Spinal cord (tissue), 10 donors: ENCODE measurements around the gene CRAT. TPM values are rescaled to one million over a fixed set of nuclear protein-coding genes. Genes with fewer than 3 reads are reported as not detected.

Source experiments
- DNase-seq, 6 donors: peaks; one replicate each; pipeline versions ENCODE4 v3.0.0 to v3.0.0-alpha.2; 2013 to 2015; ENCODE audit warnings: low spot score in 6 of 6, low read depth in 4 of 6
- H3K27ac ChIP-seq: one replicate; pipeline ENCODE4 v1.5.1; 2013; ENCODE audit warnings: low read depth, low read length, control low read depth
- H3K27me3 ChIP-seq: one replicate; pipeline ENCODE4 v1.6.1; 2013; ENCODE audit warnings: low read length; ENCODE audit not compliant: control insufficient read depth, insufficient read depth
- H3K36me3 ChIP-seq: one replicate; pipeline ENCODE4 v1.6.1; 2013; ENCODE audit warnings: low read length; ENCODE audit not compliant: control insufficient read depth, insufficient read depth
- H3K4me1 ChIP-seq: one replicate; pipeline ENCODE4 v1.6.1; 2013; ENCODE audit warnings: low read length; ENCODE audit not compliant: control insufficient read depth, insufficient read depth
- H3K4me3 ChIP-seq: one replicate; pipeline ENCODE4 v1.5.1; 2013; ENCODE audit warnings: low read depth, low read length, control low read depth
- H3K9me3 ChIP-seq: one replicate; pipeline ENCODE4 v1.6.1; 2013; ENCODE audit warnings: low read length; ENCODE audit not compliant: control insufficient read depth, insufficient read depth
- WGBS: methylation state at CpG from one replicate; pipeline ENCODE4 v1.1.5; 2013; ENCODE audit warnings: missing lambda C conversion rate; ENCODE audit not compliant: insufficient coverage; 5-methylcytosine and 5-hydroxymethylcytosine counted together
- polyA plus RNA-seq, 2 donors: library from polyadenylated mRNA; unstranded; fragments of 120-200 nt; gene quantifications; one replicate each; pipeline ENCODE4 v1.2.1, GENCODE V29; 2013; ENCODE audit not compliant: insufficient read length in 2 of 2
- total RNA-seq, 2 donors: library from RNA; depleted of rRNA in 1 of 2; stranded (reverse); fragments of 120-200 nt in 1 of 2; fragments of >200 nt in 1 of 2; gene quantifications; one replicate each; pipeline versions ENCODE4 v1.2.3 to v1.2.4, GENCODE V29; 2013 to 2014
- donor health status: healthy.

CRAT gene
- total and polyA plus RNA-seq, 4 donors, result 27.1 to 68.7 (median 48.3) TPM

DNA sequence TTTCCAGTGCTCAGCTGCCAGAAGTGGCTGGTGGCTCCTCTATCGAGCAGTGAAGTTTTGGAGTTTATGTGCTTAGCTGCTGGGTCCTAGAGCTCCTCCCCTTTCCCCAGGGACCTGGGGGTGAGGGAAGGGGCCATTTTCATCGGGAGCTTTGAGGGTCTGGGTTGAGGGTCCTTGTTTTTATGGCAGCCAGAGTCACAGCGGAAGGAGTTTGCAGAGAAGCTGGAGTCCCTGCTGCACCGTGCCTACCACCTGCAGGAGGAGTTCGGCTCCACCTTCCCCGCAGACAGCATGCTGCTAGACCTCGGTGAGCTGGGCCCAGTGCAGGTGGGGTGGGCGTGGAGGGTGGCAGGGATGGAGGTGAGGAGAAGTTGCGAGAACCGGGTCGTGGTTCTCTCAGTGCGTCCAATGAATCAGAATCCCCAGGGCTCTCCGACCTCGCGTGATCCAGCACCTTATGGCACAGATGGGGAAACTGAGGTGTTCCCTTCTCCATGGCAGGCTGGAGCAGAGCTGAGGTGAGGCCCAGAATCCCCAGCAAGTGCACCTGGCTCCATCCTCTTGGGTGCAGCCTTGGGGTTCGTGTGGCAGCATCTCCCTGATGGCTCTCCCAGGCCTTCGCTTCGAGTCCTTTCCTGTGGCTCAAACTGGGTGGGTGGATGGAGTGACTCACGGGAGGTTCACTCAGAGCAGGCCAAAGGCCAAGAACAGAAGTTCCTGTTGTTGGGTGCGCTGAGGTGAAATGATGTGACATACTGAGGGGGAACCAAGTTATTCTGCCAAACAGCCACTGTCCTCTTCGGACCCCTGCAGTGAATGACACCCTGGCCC lies 51.4 kb downstream of the CRAT start:
- Histone ChIP-seq H3K36me3 (peaks cover 66% of the 10 kb centered on the region), H3K4me3 (no peak overlapping the region), H3K27me3 (no peaks in the 10 kb centered on the region), H3K4me1 (no peaks in the 10 kb centered on the region), H3K27ac (no peak overlapping the region), H3K9me3 (no peaks in the 10 kb centered on the region)
- WGBS, result 92% methylated on average over 19 of the region's 21 CpGs
- no peak for DNase-seq

DNA sequence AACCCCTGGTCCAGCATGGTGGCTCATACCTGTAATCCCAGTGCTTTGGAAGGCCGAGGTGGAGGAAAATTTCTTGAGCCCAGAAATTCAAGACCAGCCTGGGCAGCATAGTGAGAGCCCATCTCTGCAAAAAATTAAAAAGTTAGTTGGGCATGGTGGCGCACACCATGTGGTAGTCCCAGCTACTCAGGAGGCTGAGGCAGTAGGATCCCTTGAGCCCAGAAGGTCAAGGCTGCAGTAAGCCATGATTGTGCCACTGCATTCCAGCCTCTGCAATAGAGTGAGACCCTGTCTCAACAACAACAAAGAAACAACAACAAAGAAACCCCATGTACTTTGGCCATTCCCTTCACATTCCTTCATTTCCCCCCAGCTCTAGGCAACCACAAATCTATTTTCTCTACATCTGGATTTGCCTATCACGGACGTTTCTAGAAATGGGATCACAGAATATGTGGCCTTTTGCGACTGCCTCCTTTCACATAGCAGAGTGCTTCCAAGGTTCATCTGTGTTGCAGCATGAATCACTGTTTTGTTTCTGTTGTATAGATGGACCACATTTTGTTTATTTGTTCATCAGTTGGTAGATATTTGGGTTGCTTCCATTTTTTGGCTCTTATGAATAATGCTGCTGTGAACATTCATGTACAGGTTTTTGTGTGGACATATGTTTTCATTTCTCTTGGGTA lies 56.3 kb downstream of the CRAT start:
- Histone ChIP-seq H3K27ac (no peak overlapping the region), H3K36me3 (peaks cover 56% of the 10 kb centered on the region), H3K4me3 (no peak overlapping the region), H3K4me1 (no peaks in the 10 kb centered on the region), H3K27me3 (no peaks in the 10 kb centered on the region), H3K9me3 (no peaks in the 10 kb centered on the region)
- WGBS, result 76% methylated on average over 5 of the region's 5 CpGs
- no peak for DNase-seq

DNA sequence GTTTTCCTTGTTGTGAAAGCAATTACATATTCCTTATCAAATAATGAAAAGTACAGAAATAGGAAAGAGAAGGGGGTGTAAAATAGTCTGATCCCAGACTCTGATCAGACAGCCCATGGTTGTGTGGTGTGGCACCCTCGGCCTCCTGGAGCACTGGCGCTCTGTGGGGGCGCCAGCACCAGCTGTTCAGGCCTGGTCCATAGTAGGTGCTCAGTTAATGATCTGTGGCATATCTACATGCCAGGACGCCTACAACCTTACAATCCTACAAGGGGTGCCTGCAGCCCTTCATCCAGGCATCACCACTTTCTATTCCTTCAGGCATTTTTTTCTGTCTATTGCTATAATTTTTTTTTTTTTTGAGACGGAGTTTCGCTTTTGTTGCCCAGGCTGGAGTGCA lies 57.6 kb downstream of the CRAT start:
- no peaks in the 10 kb centered on the region for H3K4me1 ChIP-seq

DNA sequence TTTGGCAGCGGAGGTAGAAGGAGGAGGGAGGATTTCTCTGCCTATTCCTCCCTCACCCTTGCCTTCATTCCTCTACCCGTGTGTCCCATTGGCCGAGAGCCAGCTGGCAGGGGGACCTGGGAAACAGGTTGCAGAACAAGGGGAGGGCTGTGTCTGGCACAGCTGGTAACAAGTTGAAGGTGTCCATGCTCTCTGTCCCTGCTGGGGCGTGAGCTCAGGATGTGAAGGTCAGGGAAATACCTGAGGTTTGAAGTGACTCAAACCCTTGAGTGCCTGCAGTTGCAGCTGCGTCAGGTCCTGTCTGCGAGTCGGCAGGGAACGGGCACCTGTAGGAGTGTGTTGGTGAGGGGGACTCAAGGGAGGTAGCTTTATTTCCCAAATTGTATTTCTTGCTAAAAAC lies 58.0 kb downstream of the CRAT start:
- H3K36me3 ChIP-seq, result peaks cover 65% of the 10 kb centered on the region
- H3K9me3 ChIP-seq, result no peaks in the 10 kb centered on the region
- no peaks in the 10 kb centered on the region for H3K4me1 ChIP-seq
- H3K27ac ChIP-seq, result no peak overlapping the region
- H3K27me3 ChIP-seq, result no peaks in the 10 kb centered on the region
- DNase-seq, result no peak
- WGBS, result 57% methylated on average over 1 of the region's 8 CpGs
- H3K4me3 ChIP-seq, result no peak overlapping the region

More for the DNA sequence above, 57.6 kb downstream of the CRAT start:
- H3K9me3 ChIP-seq, result no peaks in the 10 kb centered on the region
- peaks cover 60% of the 10 kb centered on the region for H3K36me3 ChIP-seq
- DNase-seq, result no peak
- H3K27me3 ChIP-seq, result no peaks in the 10 kb centered on the region
- H3K4me3 ChIP-seq, result no peak overlapping the region
- 100% methylated on average over 3 of the region's 6 CpGs for WGBS
- H3K27ac ChIP-seq, result no peak overlapping the region

Other genes with a start within 250 kb of the CRAT start
- 10 to 100 TPM in 1 of 2 donors, 1 to 10 TPM in 1; 8.9 to 12.1 TPM for gene KYAT1, start 228.8 kb downstream of the CRAT start, total RNA-seq
- gene KYAT1, start 228.8 kb downstream of the CRAT start, polyA plus RNA-seq, result 10 to 100 TPM; 14.5 to 20.5 TPM
- gene LRRC8A, start 228.7 kb downstream of the CRAT start, total RNA-seq, result 10 to 100 TPM; 28.5 to 31.8 TPM
- gene LRRC8A, start 228.7 kb downstream of the CRAT start, polyA plus RNA-seq, result 10 to 100 TPM; 53.9 to 57.4 TPM
- 10 to 100 TPM in 1 of 2 donors, 1 to 10 TPM in 1; 7.8 to 29.9 TPM for gene PHYHD1, start 189.8 kb downstream of the CRAT start, total RNA-seq
- gene PHYHD1, start 189.8 kb downstream of the CRAT start, polyA plus RNA-seq, result 10 to 100 TPM; 23.2 to 27.4 TPM
- gene DOLK, start 163.2 kb downstream of the CRAT start, total RNA-seq, result 10 to 100 TPM; 17.8 to 22.8 TPM
- gene DOLK, start 163.2 kb downstream of the CRAT start, polyA plus RNA-seq, result 10 to 100 TPM; 20.1 to 22.0 TPM
- gene NUP188, start 163.1 kb downstream of the CRAT start, total RNA-seq, result 10 to 100 TPM; 30.3 to 31.4 TPM
- 10 to 100 TPM; 33.7 to 43.6 TPM for gene NUP188, start 163.1 kb downstream of the CRAT start, polyA plus RNA-seq
- 100 to 1,000 TPM in 1 of 2 donors, 10 to 100 TPM in 1; 62.8 to 138 TPM for gene SH3GLB2, start 82.5 kb downstream of the CRAT start, total RNA-seq
- gene SH3GLB2, start 82.5 kb downstream of the CRAT start, polyA plus RNA-seq, result 100 to 1,000 TPM; 130 to 160 TPM
- gene MIGA2, start 74.2 kb downstream of the CRAT start, total RNA-seq, result 10 to 100 TPM; 21.2 to 29.4 TPM
- gene MIGA2, start 74.2 kb downstream of the CRAT start, polyA plus RNA-seq, result 10 to 100 TPM; 24.4 to 35.6 TPM
- gene DOLPP1, start 29.7 kb downstream of the CRAT start, total RNA-seq, result 10 to 100 TPM; 14.9 to 15.8 TPM
- gene DOLPP1, start 29.7 kb downstream of the CRAT start, polyA plus RNA-seq, result 10 to 100 TPM; 25.2 to 31.4 TPM
- 100 to 1,000 TPM in 1 of 2 donors, 10 to 100 TPM in 1; 62.3 to 117 TPM for gene PTPA, start 622 bp upstream of the CRAT start, total RNA-seq
- gene PTPA, start 622 bp upstream of the CRAT start, polyA plus RNA-seq, result 100 to 1,000 TPM in 1 of 2 donors, 10 to 100 TPM in 1; 98.6 to 116 TPM
- 10 to 100 TPM; 10.4 to 17.5 TPM for gene IER5L, start 67.5 kb upstream of the CRAT start, total RNA-seq
- gene IER5L, start 67.5 kb upstream of the CRAT start, polyA plus RNA-seq, result 1 to 10 TPM; 5.9 to 7.6 TPM